Skeletal muscle satellite cell (primary cell): ENCODE results near the gene EEF2KMT.
A peak's percentile ranks its signal among the peaks of the same experiment; 100 is the strongest.
"Not testable (repeated sequence)": the region's sequence is repeated elsewhere in the genome, so short reads cannot be mapped to it uniquely, and the experiment has no call there.

Source experiments
- H3K27me3 ChIP-seq: 2 replicates; pipeline ENCODE4 v1.7.0; 2013; ENCODE audit warnings: low read length; ENCODE audit not compliant: control insufficient read depth, insufficient read depth
- H3K36me3 ChIP-seq: 2 replicates; pipeline ENCODE4 v1.7.0; 2013; ENCODE audit warnings: mild to moderate bottlenecking, control low read depth, low read length; ENCODE audit not compliant: insufficient read depth
- H3K4me1 ChIP-seq: 2 replicates; pipeline ENCODE4 v1.7.0; 2013; ENCODE audit warnings: low read length; ENCODE audit not compliant: control insufficient read depth, insufficient read depth
- H3K4me2 ChIP-seq: 2 replicates; pipeline ENCODE4 v1.7.0; 2013; ENCODE audit warnings: mild to moderate bottlenecking, low read length
- H3K4me3 ChIP-seq: 2 replicates; pipeline ENCODE4 v1.7.0; 2013; ENCODE audit warnings: low read length
- H3K9ac ChIP-seq: 2 replicates; pipeline ENCODE4 v1.7.0; 2013; ENCODE audit warnings: mild to moderate bottlenecking, low read depth, low read length, moderate library complexity
- H3K9me3 ChIP-seq: replicated peaks from 2 replicates; pipeline ENCODE4 v1.7.0; 2013; ENCODE audit warnings: mild to moderate bottlenecking, control low read depth, low read length

Gene EEF2KMT

DNA sequence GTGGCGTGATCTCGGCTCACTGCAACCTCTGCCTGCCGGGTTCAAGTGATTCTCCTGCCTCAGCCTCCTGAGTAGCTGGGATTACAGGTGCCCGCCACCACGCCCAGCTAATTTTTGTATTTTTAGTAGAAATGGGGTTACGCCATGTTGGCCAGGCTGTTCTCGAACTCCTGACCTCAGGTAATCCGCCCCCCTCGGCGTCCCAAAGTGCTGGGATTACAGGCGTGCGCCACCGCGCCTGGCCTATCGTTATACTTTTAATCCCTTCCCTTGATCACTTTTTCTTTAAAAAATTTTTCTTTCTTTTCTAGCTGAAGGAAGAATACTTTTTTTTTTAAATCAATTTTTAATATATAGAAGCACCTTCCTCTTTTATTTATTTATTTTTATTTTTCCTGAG, 23.8 kb downstream of the EEF2KMT start:
- not testable (repeated sequence) for H3K27me3 ChIP-seq, H3K9me3 ChIP-seq, H3K4me2 ChIP-seq, H3K9ac ChIP-seq, H3K4me3 ChIP-seq
- Histone ChIP-seq H3K4me1 (peaks cover 15% of the 10 kb centered on the region), H3K36me3 (peaks cover 21% of the 10 kb centered on the region)

DNA sequence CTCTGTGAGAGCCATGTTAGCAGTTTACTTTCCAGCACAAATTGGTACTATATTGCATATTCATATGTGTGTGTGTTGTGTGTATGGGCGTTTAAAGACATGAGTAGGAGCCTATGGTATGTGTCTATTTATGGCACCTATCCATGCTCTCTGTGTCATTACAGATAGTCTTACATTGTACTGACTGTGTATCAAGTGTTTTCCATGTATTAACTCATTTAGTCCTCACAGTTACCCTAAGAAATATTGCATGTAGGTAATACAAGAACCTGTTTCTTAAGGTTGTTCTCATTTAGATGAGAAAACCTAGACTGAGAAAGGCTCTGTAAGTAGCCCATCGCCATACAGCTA, 24.3 kb downstream of the EEF2KMT start:
- H3K27me3 ChIP-seq: no peaks in the 10 kb centered on the region
- peak overlapping the region; percentile 90 for H3K4me3 ChIP-seq
- peak overlapping the region; percentile 87 for H3K4me2 ChIP-seq
- no peak overlapping the region for H3K9ac ChIP-seq
- peaks cover 18% of the 10 kb centered on the region for H3K36me3 ChIP-seq
- peaks cover 15% of the 10 kb centered on the region for H3K4me1 ChIP-seq
- H3K9me3 ChIP-seq: no peaks in the 10 kb centered on the region

DNA sequence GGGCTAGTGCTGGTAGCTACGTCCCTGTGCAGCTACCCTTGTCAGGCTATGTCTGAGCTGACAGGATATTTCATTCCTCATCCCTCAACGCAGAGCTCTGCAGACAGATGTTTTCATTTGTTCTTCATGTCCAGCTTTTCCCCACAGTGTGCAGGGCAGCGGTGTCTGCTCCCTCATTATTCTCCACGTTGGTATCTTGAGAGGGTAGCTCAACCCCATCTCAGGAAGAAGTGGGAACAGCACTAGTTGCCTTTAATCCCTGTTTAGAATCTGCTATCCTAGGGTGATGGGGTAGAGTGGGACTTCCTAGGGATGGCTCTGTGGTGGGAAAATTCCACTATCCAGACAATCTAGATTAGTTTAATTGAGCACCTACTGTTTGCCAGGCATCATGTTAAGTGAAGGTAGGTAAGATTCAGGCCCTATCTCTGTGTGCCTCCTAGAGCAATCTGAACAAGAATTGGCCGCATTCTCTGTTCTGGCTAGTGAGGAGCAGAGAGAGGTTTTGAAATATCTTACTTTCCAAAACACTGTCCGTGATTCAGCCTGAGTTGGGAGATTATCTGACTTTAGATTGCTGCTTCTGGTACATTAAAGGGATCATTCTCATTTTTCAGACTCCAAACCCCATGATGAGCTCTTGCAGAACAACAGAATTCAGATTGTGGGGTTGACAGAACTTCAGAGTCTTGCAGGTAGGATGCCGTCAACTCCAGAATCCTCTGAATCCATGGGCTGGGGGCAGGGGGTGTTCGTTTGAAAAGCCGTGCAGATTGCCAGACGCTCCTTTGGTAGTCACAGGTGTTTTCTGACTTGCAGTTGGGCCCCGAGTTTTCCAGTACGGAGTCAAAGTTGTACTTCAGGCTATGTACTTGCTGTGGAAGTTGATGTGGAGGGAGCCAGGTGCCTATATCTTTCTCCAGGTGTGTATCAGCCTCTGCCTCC, 25.0 kb downstream of the EEF2KMT start:
- H3K4me2 ChIP-seq: peak overlapping the region; percentile 87
- peaks cover under 1% of the 10 kb centered on the region for H3K27me3 ChIP-seq
- H3K9ac ChIP-seq: peak overlapping the region; percentile 88
- H3K9me3 ChIP-seq: no peaks in the 10 kb centered on the region
- H3K4me3 ChIP-seq: peak overlapping the region; percentile 90
- peaks cover 18% of the 10 kb centered on the region for H3K36me3 ChIP-seq
- H3K4me1 ChIP-seq: peaks cover 15% of the 10 kb centered on the region

DNA sequence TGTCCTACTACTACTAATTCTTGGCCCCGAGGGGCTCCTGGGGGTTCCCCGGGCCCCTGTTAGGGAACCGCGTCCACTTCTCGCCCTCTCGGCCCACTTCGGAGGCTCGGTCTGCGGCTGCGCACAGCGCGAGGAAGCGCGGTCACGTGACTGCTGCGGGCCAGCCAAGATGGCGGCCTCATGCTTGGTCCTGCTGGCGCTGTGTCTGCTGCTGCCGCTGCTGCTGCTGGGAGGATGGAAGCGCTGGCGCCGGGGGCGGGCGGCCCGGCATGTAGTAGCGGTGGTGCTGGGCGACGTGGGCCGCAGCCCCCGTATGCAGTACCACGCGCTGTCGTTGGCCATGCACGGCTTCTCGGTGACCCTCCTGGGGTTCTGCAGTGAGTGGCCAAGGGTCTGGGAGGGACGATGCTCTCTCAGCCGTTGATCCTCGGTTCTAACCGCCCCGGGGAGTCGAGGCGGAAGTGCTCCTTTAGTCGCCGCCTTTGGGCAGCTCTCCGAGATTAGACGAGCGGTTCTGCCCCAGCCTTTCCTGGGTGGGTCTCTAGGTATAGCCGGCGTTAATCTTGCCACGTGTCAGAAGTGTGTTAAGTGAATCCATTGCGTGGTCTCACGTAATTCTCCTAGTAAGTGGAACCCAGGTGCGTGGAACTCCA, 25.8 kb downstream of the EEF2KMT start, which contains the start of gene ALG1:
ALG1 (plus strand) TSS at position 163 of the 653 bp plus-strand sequence; CDS start at position 170, 7 bp downstream.
- H3K9me3 ChIP-seq: no peaks in the 10 kb centered on the region
- peaks cover 14% of the 10 kb centered on the region for H3K36me3 ChIP-seq
- peak within 1 kb of the TSS; percentile 90 for H3K4me3 ChIP-seq
- peak within 1 kb of the TSS; percentile 88 for H3K9ac ChIP-seq
- peak within 1 kb of the TSS; percentile 87 for H3K4me2 ChIP-seq
- H3K4me1 ChIP-seq: peaks cover 15% of the 10 kb centered on the region
- peaks cover 9% of the 10 kb centered on the region for H3K27me3 ChIP-seq

DNA sequence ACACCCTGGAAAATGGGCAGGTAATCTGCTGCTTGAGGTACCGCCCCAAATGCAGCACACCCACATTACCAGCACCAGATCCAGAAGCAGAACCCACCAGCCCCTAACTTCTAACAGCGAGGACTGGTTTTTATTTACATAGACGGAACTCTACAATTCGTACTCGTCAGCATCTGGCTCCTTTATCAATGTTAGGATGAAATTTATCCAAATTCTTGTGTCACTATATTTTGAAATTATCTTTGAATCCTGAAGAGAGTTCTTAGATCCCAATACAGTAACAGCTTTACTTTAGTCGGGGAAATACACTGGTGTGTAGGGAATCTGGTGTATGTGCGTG, 26.3 kb downstream of the EEF2KMT start:
- H3K36me3 ChIP-seq: peaks cover 10% of the 10 kb centered on the region
- H3K4me3 ChIP-seq: peak overlapping the region; percentile 90
- peak overlapping the region; percentile 88 for H3K9ac ChIP-seq
- H3K4me1 ChIP-seq: peaks cover 15% of the 10 kb centered on the region
- no peaks in the 10 kb centered on the region for H3K9me3 ChIP-seq
- peak overlapping the region; percentile 87 for H3K4me2 ChIP-seq
- peaks cover 9% of the 10 kb centered on the region for H3K27me3 ChIP-seq

DNA sequence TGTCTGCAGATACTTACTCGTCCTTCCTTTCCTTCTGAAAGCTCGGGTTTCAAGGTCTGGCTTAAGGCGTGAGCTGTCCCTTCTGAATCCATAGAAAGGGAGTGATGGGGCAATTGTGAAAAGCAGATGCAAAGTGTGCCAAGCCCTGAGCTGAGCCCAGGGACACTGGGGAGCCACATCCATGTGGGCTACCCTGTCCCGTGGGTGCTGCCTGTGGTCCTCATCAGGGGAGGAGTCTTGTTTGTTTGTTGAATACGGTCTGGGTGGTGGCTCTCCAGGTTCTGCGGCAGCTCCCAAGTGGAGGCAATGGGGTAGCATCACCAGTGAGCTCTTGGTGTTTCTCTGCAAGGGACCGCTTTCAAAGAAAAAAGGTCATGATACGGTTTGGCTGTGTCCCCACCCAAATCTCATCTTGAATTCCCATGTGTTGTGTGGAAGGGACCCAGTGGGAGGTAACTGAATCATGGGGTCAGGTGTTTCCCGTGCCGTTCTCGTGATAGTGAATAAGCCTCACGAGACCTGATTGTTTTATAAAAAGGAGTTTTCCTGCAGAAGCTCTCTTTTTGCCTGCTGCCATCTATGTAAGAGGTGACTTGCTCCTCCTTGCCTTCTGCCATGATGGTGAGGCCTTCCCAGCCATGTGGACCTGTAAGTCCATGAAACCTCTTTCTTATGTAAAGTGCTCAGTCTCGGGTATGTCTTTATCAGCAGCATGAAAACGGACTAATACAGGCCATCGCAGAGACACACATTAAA, 27.0 kb downstream of the EEF2KMT start:
- peaks cover 9% of the 10 kb centered on the region for H3K27me3 ChIP-seq
- H3K4me2 ChIP-seq: no peak overlapping the region
- H3K36me3 ChIP-seq: peaks cover 3% of the 10 kb centered on the region
- H3K4me3 ChIP-seq: no peak overlapping the region
- peaks cover 15% of the 10 kb centered on the region for H3K4me1 ChIP-seq
- H3K9ac ChIP-seq: no peak overlapping the region
- H3K9me3 ChIP-seq: no peaks in the 10 kb centered on the region

DNA sequence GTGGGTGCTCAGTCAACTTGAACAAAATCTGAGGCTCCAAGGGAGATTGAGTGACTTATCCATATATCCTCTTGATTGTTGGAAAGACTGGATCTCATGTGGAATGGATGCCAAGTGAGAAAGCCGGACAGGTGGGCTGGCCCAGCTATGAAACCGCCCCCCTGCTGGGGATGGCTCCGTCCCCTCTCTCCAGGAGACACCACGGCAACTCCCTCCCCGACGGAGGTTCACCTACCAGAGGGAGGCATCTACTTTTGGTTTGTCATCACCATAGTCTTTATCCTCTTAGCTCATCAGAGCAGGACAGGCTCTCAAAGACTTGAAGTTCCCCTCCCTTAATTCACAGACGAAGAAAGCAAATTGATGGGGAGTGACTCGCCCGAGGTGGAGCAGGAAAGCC, 27.7 kb downstream of the EEF2KMT start:
- peaks cover 13% of the 10 kb centered on the region for H3K27me3 ChIP-seq
- no peak overlapping the region for H3K4me2 ChIP-seq
- peaks cover 15% of the 10 kb centered on the region for H3K4me1 ChIP-seq
- H3K4me3 ChIP-seq: no peak overlapping the region
- H3K9me3 ChIP-seq: no peaks in the 10 kb centered on the region
- H3K36me3 ChIP-seq: no peaks in the 10 kb centered on the region
- H3K9ac ChIP-seq: no peak overlapping the region

DNA sequence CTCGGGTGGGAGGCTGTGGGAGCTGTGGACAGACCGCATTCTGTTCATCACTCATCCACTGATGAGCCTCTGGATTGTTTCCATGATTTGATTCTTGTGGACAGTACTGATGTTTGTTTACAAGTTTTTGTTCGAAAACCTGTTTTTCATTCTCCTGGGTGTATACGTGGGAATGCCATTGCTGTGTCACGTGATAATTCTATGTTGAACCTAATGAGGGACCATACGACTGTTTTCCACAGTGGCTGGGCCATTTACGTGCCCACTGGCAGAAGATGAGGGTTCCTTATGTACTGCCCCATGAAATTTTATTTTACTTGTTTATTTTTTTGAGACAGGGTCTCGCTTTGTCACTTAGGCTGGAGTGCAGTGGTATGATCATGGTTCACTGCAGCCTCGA, 28.5 kb downstream of the EEF2KMT start:
- Histone ChIP-seq H3K4me2 (no peak overlapping the region), H3K9ac (no peak overlapping the region), H3K4me1 (peaks cover 15% of the 10 kb centered on the region), H3K9me3 (no peaks in the 10 kb centered on the region), H3K36me3 (no peaks in the 10 kb centered on the region), H3K4me3 (no peak overlapping the region), H3K27me3 (peaks cover 21% of the 10 kb centered on the region)

DNA sequence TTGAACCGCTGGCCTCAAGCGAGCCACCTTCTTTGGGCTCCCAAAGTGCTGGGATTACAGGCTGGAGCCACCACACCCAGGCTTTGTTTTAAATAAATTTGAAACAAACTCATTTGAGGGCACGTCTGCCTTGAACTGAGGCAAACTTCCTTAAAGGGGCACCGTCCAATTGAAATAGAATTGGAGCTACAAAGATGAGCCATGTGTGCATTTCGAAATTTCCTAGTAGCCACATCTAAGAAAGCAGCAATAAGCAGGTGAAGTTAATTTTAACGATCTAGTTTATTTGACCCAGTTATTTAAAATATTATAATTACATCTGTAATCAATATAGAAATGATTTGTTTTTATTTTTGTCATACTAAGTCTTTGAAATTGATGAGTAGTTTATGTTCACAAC, 31.1 kb downstream of the EEF2KMT start:
- Histone ChIP-seq H3K9ac (no peak overlapping the region), H3K4me3 (no peak overlapping the region), H3K27me3 (peaks cover 41% of the 10 kb centered on the region), H3K4me2 (no peak overlapping the region), H3K9me3 (no peaks in the 10 kb centered on the region), H3K36me3 (no peaks in the 10 kb centered on the region), H3K4me1 (peaks cover 4% of the 10 kb centered on the region)

DNA sequence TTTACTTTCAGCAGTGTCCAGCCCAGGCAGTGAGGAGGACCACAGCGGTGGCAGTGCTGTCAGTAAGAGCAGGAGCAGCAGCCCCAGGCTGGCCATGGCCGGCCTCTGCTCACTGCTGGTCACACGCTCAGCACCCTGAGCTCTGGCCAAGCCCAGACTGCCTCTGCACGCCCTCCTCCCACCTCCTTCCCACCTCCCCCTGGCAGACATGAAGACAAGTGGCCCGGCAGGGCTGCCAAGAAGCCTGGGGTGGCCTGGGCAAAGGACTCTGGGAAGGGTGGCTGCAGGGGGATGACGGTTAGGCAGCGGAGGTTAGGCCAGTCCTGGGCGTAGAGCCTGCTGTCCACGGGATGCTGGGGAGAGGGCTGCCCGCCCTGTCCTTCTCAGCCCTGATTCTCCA, 31.8 kb downstream of the EEF2KMT start, which contains the start of gene C16orf89:
C16orf89 (minus strand) TSS at position 144 of the 400 bp plus-strand sequence; CDS start at position 96, 48 bp downstream.
- no peak within 1 kb of the TSS for H3K4me3 ChIP-seq
- no peaks in the 10 kb centered on the region for H3K36me3 ChIP-seq
- H3K4me1 ChIP-seq: no peaks in the 10 kb centered on the region
- H3K27me3 ChIP-seq: peaks cover 42% of the 10 kb centered on the region
- H3K9me3 ChIP-seq: no peaks in the 10 kb centered on the region
- no peak within 1 kb of the TSS for H3K4me2 ChIP-seq
- H3K9ac ChIP-seq: no peak within 1 kb of the TSS

DNA sequence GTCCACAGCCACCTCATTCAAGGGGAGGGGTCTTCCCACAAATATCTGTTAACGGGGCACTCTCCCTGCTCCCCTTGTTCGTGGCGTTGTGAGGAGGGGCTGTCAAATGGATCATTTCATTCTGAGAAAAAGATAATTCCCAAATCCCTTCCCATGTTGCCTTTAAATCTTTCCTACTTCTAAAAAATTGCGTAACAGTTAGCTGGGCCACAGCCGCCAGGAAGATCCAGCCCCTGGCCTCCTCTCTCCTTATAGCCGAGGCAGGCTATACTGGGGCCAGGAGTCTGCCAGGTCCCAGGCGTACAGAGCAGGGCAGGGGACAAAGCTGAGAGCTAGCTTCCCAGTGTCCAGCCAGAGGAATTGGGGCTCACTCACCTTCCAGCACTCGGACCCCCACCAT, 32.3 kb downstream of the EEF2KMT start:
- no peak overlapping the region for H3K4me3 ChIP-seq
- H3K27me3 ChIP-seq: peaks cover 42% of the 10 kb centered on the region
- H3K9ac ChIP-seq: no peak overlapping the region
- no peaks in the 10 kb centered on the region for H3K4me1 ChIP-seq
- no peak overlapping the region for H3K4me2 ChIP-seq
- no peaks in the 10 kb centered on the region for H3K36me3 ChIP-seq
- H3K9me3 ChIP-seq: no peaks in the 10 kb centered on the region
